GM13977 (cell line): ENCODE data around the gene OR52I2.

Source experiments
- DNase-seq: peaks from one replicate; pipeline ENCODE4 v3.0.0; 2012; ENCODE audit warnings: low spot score
- CTCF ChIP-seq: IDR thresholded peaks from 2 replicates; pipeline ENCODE4 v1.5.1; 2012; ENCODE audit warnings: mild to moderate bottlenecking, control low read depth; ENCODE audit not compliant: insufficient read depth; ENCODE audit errors: extremely low read depth, missing control alignments
- in situ Hi-C: fragments of 300-500 bp; cut with MboI; formaldehyde crosslinking; loops from one replicate; pipeline ENCODE4 v1.12.0; 2022; ENCODE audit warnings: low sequenced_read_pairs, low pct_unique_long_range_greater_than_20kb, mixed read lengths, inconsistent platforms; ENCODE audit not compliant: unreplicated experiment

OR52I2 gene

GRCh38 chr11:4581443-4581842 is at the start of gene OR52I2:
OR52I2 (plus strand) TSS chr11:4581743.
- no peak for TF ChIP-seq CTCF
- no peak for DNase-seq
- in situ Hi-C loops: no loop called here

- peak; percentile 82 for TF ChIP-seq CTCF
- peak; percentile 48 for DNase-seq
- in situ Hi-C loops: loop anchor here (5.0 kb wide), 1 partner anchor 347 kb away; no protein-coding TSS in a partner anchor
Observed at GRCh38 chr11:4539603-4540219, 41.8 kb upstream of the OR52I2 start.

- DNase-seq: no peak
- no peak for TF ChIP-seq CTCF
- in situ Hi-C loops: loop anchor here (5.0 kb wide), 1 partner anchor 349 kb away; no protein-coding TSS in a partner anchor
Observed at GRCh38 chr11:4541071-4541470, 40.5 kb upstream of the OR52I2 start.

- TF ChIP-seq CTCF: no peak
- in situ Hi-C loops: loop anchor here (5.0 kb wide), 1 partner anchor 351 kb away; no protein-coding TSS in a partner anchor
- DNase-seq: no peak
Observed at GRCh38 chr11:4543561-4543960, 38.0 kb upstream of the OR52I2 start.

GRCh38 chr11:4544891-4545290 is 36.7 kb upstream of the OR52I2 start, which contains the start of gene OR52M1:
OR52M1 (plus strand) TSS chr11:4545191; CDS start chr11:4545191, 0 bp downstream.
- in situ Hi-C loops: loop anchor here (5.0 kb wide), 1 partner anchor 353 kb away; no protein-coding TSS in a partner anchor
- no peak for DNase-seq
- no peak for TF ChIP-seq CTCF

GRCh38 chr11:4546878-4547277 is 34.7 kb upstream of the OR52I2 start:
- TF ChIP-seq CTCF: no peak
- in situ Hi-C loops: no loop called here
- DNase-seq: no peak

- DNase-seq: no peak
- in situ Hi-C loops: no loop called here
Observed at GRCh38 chr11:4547416-4547815, 34.1 kb upstream of the OR52I2 start.

More at GRCh38 chr11:4547416-4547815, 34.1 kb upstream of the OR52I2 start:
- TF ChIP-seq CTCF: no peak
